GM18508 (cell line): ENCODE results near the gene CCDC170.
"Not testable (repeated sequence)": the region's sequence is repeated elsewhere in the genome, so short reads cannot be mapped to it uniquely, and the experiment has no call there.

ENCODE experiments used
- ATAC-seq: cut with Tn5 transposase; IDR thresholded peaks from one replicate; pipeline ENCODE4 v1.9.1; 2021; ENCODE audit warnings: moderate number of reproducible peaks; ENCODE audit not compliant: insufficient read depth, unreplicated experiment

CCDC170 gene

GRCh38 chr6:151539506-151540268 is 45.9 kb downstream of the CCDC170 start:
- ATAC-seq: no peak

GRCh38 chr6:151544453-151544852 is 50.6 kb downstream of the CCDC170 start:
- no peak for ATAC-seq

DNA sequence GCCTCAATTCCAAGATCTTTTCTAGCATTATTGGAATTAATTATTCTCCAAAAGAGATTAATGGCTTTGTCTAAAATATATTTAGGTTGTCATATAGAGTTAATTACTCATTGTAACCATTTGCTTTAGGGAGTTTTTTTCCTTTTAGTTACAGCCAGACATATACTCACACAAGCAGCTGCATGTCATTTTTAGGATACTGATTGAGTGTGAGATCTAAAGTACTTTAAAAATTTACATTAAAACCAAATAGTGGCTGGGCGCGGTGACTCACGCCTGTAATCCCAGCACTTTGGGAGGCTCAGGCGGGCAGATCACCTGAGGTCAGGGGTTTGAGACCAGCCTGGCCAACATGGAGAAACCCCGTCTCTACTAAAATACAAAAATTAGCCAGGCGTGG is 51.1 kb downstream of the CCDC170 start:
- not testable (repeated sequence) for ATAC-seq

DNA sequence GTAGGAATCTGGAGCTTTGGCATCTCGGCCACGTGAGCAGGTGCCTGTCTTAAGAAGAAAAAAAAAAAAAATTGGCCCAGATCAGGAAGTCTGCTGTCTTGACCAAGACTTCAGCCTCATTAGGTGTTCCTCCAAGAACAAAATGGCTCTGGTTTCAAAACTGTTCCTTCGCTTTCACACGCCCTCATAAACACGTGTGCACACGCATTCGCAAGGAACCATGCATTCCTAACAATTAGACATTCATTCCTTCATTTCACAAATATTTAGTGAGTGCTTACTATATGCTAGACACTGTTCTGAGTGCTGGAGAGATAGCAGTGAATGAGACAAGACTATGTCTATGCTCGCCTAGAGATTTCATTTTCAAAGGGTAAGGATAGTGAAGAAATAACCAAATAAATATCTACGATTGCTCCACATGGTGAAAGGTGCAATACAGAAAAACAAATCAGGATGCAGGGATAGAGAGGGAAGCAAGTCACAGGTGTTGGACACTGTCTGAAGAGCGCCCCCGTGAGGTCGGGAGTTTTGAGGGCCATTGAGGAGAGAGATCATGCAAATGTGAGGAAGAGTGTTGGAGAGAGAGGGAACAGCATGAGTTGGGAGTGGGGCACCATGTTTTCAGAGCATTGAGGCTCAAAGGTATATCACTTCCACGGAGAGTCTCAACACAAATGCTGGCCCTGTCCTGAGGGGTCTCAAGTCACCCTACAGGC is 53.3 kb downstream of the CCDC170 start:
- no peak for ATAC-seq

GRCh38 chr6:151548201-151548600 is 54.4 kb downstream of the CCDC170 start:
- no peak for ATAC-seq

GRCh38 chr6:151549790-151550189 is 56.0 kb downstream of the CCDC170 start:
- no peak for ATAC-seq

GRCh38 chr6:151550618-151551017 is 56.8 kb downstream of the CCDC170 start:
- ATAC-seq: no peak

DNA sequence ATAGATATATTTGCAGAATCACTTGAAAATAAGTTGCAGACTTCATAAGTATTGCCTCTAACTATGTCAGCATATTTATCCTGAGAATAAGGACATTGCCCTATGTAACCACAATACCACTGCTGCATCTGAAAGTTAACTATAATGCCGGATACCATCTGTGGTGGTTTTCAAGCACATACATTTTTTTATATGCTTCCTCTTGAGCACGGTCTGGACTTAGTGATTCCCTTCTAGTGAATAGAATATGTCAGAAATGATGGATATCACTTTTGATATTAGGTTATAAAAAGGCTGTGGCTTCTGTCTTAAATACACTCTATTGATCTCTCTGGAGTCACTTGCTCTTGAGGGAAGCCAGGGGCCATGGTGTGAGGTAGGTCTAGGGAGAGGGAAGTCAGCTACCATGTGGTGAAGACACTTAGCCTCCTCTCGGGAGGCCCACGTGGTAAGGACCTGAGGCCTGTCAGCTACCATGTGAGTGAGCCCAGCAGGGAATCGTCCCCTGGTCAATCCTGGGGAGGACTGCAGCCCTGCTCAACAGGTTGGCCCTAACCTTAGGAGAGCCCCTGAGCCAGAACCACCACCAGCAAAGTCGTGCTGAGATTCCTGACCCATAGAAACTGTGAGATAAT is 57.5 kb downstream of the CCDC170 start:
- no peak for ATAC-seq

- peak; percentile 49 for ATAC-seq
These were observed 59.8 kb downstream of the CCDC170 start for GRCh38 chr6:151553416-151554165.

DNA sequence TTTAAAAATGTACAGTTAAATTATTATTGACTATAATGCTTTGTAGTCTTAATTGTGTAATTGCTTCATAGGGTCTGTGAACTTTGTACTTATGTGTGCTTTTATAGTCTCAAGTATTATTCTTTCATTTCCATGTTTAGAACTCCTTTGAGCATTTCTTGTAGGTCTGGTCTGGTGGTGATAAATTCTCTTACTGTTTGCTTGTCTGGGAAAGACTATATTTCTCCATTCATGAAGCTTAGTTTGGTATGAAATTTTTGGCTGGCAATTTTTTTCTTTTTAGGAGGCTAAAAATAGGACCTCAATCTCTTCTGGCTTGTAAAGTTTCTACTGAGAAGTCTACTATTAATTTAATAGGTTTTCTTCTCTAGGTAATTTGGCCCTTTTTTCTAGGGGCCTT is 67.4 kb downstream of the CCDC170 start:
- no peak for ATAC-seq

GRCh38 chr6:151564654-151565053 is 70.8 kb downstream of the CCDC170 start:
- no peak for ATAC-seq

- ATAC-seq: no peak
These were observed 72.1 kb downstream of the CCDC170 start for GRCh38 chr6:151565940-151566339.

- no peak for ATAC-seq
These were observed 72.7 kb downstream of the CCDC170 start for GRCh38 chr6:151566557-151566956.

DNA sequence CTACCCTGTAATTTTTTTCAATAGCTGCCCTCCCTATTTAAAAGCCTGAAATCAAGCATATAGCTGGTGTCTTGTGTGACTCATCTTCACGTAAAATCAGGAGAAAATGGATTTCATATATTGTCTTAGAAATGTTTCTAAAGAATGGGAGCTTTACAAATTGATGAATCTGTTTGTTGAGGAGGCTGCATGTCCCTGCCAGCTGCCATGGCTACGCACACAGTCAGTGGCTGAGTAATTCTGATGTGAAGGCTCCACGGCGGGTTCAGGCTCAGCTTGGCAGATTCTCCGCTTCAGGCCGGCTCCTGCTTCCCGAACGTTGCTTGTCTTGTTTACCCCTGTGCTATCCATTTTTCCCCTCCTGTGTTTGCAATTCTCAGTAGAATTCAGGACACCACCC is 82.8 kb downstream of the CCDC170 start:
- no peak for ATAC-seq

DNA sequence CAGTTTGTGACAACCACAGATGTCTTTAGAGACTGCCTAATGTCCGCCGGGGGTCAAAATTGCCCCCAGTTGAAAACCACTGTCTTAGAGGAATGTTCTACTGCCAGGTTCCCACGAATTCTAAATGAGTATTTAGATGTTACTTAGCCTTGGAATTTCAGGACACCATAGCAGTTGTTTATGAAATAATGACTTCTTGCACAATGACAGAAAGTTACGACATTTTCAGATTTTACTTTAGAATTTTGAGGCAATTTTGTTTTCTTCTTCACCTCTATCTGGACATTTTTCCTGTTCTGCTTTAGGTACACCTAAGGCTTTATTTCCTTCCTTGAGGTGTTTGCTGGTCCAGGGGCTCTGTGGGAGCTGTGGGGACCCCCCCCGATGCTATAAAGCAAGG is 83.4 kb downstream of the CCDC170 start:
- no peak for ATAC-seq

GRCh38 chr6:151585741-151586140 is 91.9 kb downstream of the CCDC170 start:
- no peak for ATAC-seq

DNA sequence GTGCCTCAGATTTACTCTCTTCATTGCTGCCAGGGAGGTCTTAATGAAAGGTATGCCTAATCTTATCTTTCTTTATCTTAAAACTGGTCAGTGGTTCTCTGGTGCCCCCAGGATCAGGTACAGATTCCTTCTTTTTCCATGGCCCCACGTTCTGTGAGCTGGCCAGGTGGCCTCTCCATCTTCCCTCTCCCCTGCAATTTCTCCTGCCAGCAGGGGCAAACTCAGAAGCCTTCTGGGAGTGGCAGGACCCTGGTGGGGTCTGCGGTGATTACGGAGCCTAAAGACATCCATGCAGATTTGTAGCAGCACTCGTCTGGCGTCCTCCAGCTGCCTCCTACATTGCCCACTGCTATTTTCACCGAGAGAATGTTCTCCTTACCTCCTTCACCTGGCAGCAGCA is 95.8 kb downstream of the CCDC170 start:
- no peak for ATAC-seq

DNA sequence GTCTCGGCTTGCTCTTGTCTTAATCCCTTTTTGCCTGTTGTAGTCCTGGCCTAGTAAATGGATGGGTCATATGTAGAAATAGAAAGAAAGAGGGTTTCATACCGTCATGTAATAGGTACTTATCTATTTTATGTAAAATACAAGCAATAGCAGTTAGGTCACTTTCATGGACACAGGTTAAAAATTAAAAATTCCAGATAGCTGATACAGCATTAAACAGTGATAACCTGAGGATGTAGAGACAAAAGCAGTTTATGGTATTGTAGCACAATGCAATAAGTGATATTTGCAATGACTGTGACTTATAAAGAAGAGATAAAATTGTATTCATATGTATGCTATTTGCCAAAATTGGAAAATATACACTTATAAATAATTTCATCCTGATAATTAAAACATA is 96.9 kb downstream of the CCDC170 start:
- ATAC-seq: no peak

- no peak for ATAC-seq
These were observed 98.8 kb downstream of the CCDC170 start for GRCh38 chr6:151592449-151593159.
